HEK293 (cell line): ENCODE results near the gene ACVRL1.

ENCODE experiments used
- CTCF ChIA-PET: fragments of 350-600 bp; formaldehyde crosslinking; extraction: SDS; loops from one replicate; lab custom pipeline; 2021; ENCODE audit warnings: antibody characterized with exemption; lab: Yijun Ruan, JAX
- POLR2A ChIA-PET: fragments of 300-600 bp; formaldehyde crosslinking; extraction: SDS; loops from one replicate; lab custom pipeline; 2020; ENCODE audit warnings: antibody characterized with exemption, inconsistent platforms; lab: Yijun Ruan, JAX
- H3K27ac ChIP-seq: fragments of 200-500 bp; sonication (Bioruptor generic); 2 replicates; pipeline ENCODE4 v1.5.1; 2014; ENCODE audit warnings: low read depth, low read length, control low read depth, inconsistent platforms; ENCODE audit errors: extremely low read depth
- H3K36me3 ChIP-seq, 2 experiments: fragments of 200-500 bp in 1 of 2; sonication (Bioruptor generic) in 1 of 2; 1 replicate in 1 of 2; 2 replicates in 1 of 2; pipeline ENCODE4 v1.5.1; 2014 to 2017; ENCODE audit warnings: inconsistent platforms in 2 of 2, low read length in 2 of 2; ENCODE audit not compliant: control insufficient read depth in 2 of 2, insufficient read depth in 1 of 2
- H3K4me1 ChIP-seq: fragments of 200-500 bp; sonication (Bioruptor generic); 2 replicates; pipeline ENCODE4 v1.5.1; 2014; ENCODE audit warnings: mild to moderate bottlenecking, low read length, inconsistent platforms; ENCODE audit not compliant: control insufficient read depth, insufficient read depth
- H3K4me3 ChIP-seq: 2 replicates; pipeline ENCODE4 v1.5.1; 2011; ENCODE audit warnings: low read depth, mild to moderate bottlenecking, control low read depth, low read length, moderate library complexity
- H3K9me3 ChIP-seq: fragments of 200-500 bp; sonication (Bioruptor generic); 2 replicates; pipeline ENCODE4 v1.5.1; 2014; ENCODE audit warnings: low read depth, low read length, inconsistent platforms; ENCODE audit not compliant: control insufficient read depth, insufficient read depth
- ATF2 ChIP-seq: fragments of 450-650 bp; formaldehyde crosslinking; IDR thresholded peaks from 2 replicates; pipeline ENCODE4 v1.5.1; 2016; ENCODE audit warnings: missing biosample characterization, missing genetic modification characterization, low read depth
- EGR2 ChIP-seq: fragments of 450-650 bp; formaldehyde crosslinking; IDR thresholded peaks from 2 replicates; pipeline ENCODE4 v1.5.1; 2016; ENCODE audit warnings: low read depth, missing biosample characterization, missing genetic modification characterization
- GLI2 ChIP-seq: fragments of 450-650 bp; formaldehyde crosslinking; IDR thresholded peaks from 2 replicates; pipeline ENCODE4; 2017; ENCODE audit warnings: missing biosample characterization, missing genetic modification characterization, low read depth, borderline replicate concordance
- GLI4 ChIP-seq: fragments of 450-650 bp; formaldehyde crosslinking; IDR thresholded peaks from 2 replicates; pipeline ENCODE4 v1.5.1; 2016; ENCODE audit warnings: missing biosample characterization, missing genetic modification characterization
- KLF1 ChIP-seq: fragments of 450-650 bp; formaldehyde crosslinking; IDR thresholded peaks from 2 replicates; pipeline ENCODE4 v1.5.1; 2016; ENCODE audit warnings: missing biosample characterization, missing genetic modification characterization
- KLF10 ChIP-seq: fragments of 450-650 bp; IDR thresholded peaks from 2 replicates; pipeline ENCODE4 v1.5.1; 2018; ENCODE audit warnings: missing biosample characterization, mild to moderate bottlenecking, missing genetic modification characterization
- KLF7 ChIP-seq: fragments of 450-650 bp; formaldehyde crosslinking; IDR thresholded peaks from 2 replicates; pipeline ENCODE4 v1.5.1; 2016; ENCODE audit warnings: missing biosample characterization, missing genetic modification characterization, borderline replicate concordance
- KLF8 ChIP-seq: fragments of 450-650 bp; formaldehyde crosslinking; IDR thresholded peaks from 2 replicates; pipeline ENCODE4 v1.5.1; 2016; ENCODE audit warnings: missing biosample characterization, missing genetic modification characterization
- PRDM1 ChIP-seq: fragments of 450-650 bp; formaldehyde crosslinking; IDR thresholded peaks from 2 replicates; pipeline ENCODE4; 2016; ENCODE audit warnings: missing biosample characterization, missing genetic modification characterization
- RBAK ChIP-seq: fragments of 450-650 bp; formaldehyde crosslinking; IDR thresholded peaks from 2 replicates; pipeline ENCODE4 v1.5.1; 2016; ENCODE audit warnings: missing biosample characterization, missing genetic modification characterization
- WT1 ChIP-seq: fragments of 450-650 bp; formaldehyde crosslinking; IDR thresholded peaks from 2 replicates; pipeline ENCODE4 v1.5.1; 2016; ENCODE audit warnings: missing biosample characterization, missing genetic modification characterization
- ZBTB26 ChIP-seq: fragments of 450-650 bp; formaldehyde crosslinking; optimal IDR thresholded peaks from 2 replicates; pipeline ENCODE3; 2016; ENCODE audit warnings: missing biosample characterization, mild to moderate bottlenecking, missing genetic modification characterization
- ZNF157 ChIP-seq: fragments of 450-650 bp; formaldehyde crosslinking; IDR thresholded peaks from 2 replicates; pipeline ENCODE4 v1.5.1; 2016; ENCODE audit warnings: missing biosample characterization, missing genetic modification characterization
- ZNF175 ChIP-seq: fragments of 450-650 bp; formaldehyde crosslinking; IDR thresholded peaks from 2 replicates; pipeline ENCODE4 v1.5.1; 2016; ENCODE audit warnings: missing biosample characterization, missing genetic modification characterization
- ZNF221 ChIP-seq: fragments of 450-650 bp; formaldehyde crosslinking; IDR thresholded peaks from 2 replicates; pipeline ENCODE4 v1.5.1; 2017; ENCODE audit warnings: missing biosample characterization, missing genetic modification characterization, borderline replicate concordance
- ZNF341 ChIP-seq: fragments of 450-650 bp; formaldehyde crosslinking; IDR thresholded peaks from 2 replicates; pipeline ENCODE4; 2016; ENCODE audit warnings: low read depth, missing biosample characterization, missing genetic modification characterization
- ZNF354C ChIP-seq: fragments of 450-650 bp; formaldehyde crosslinking; IDR thresholded peaks from 2 replicates; pipeline ENCODE4 v1.5.1; 2016; ENCODE audit warnings: missing biosample characterization, missing genetic modification characterization, low read depth, borderline replicate concordance
- ZNF366 ChIP-seq: fragments of 450-650 bp; formaldehyde crosslinking; conservative IDR thresholded peaks from 2 replicates; pipeline ENCODE4 v1.5.1; 2016; ENCODE audit warnings: missing biosample characterization, missing genetic modification characterization
- ZNF585B ChIP-seq: fragments of 450-650 bp; formaldehyde crosslinking; IDR thresholded peaks from 2 replicates; pipeline ENCODE4 v1.5.1; 2016; ENCODE audit warnings: missing biosample characterization, missing genetic modification characterization
- ZNF626 ChIP-seq: fragments of 450-650 bp; sonication (Bioruptor Pico); formaldehyde crosslinking; IDR thresholded peaks from 2 replicates; pipeline ENCODE4 v1.5.1; 2018; ENCODE audit warnings: missing biosample characterization, missing genetic modification characterization, inconsistent platforms
- ZNF664 ChIP-seq: fragments of 450-650 bp; formaldehyde crosslinking; IDR thresholded peaks from 2 replicates; pipeline ENCODE4 v1.5.1; 2016; ENCODE audit warnings: missing biosample characterization, missing genetic modification characterization
- ZNF692 ChIP-seq: fragments of 450-650 bp; formaldehyde crosslinking; IDR thresholded peaks from 2 replicates; pipeline ENCODE4 v1.5.1; 2016; ENCODE audit warnings: missing biosample characterization, missing genetic modification characterization
- ZNF76 ChIP-seq: fragments of 450-650 bp; formaldehyde crosslinking; IDR thresholded peaks from 2 replicates; pipeline ENCODE4; 2016; ENCODE audit warnings: low read depth, missing biosample characterization, missing genetic modification characterization, borderline replicate concordance
- TF ChIP-seq, protein P1 (sequence below): fragments of 450-650 bp; formaldehyde crosslinking; IDR thresholded peaks from 2 replicates; pipeline ENCODE4 v1.5.1; 2016; ENCODE audit warnings: missing biosample characterization, missing genetic modification characterization
- TF ChIP-seq, protein P2 (sequence below): fragments of 450-650 bp; formaldehyde crosslinking; IDR thresholded peaks from 2 replicates; pipeline ENCODE4 v1.5.1; 2016; ENCODE audit warnings: missing biosample characterization, missing genetic modification characterization

The ACVRL1 gene

DNA sequence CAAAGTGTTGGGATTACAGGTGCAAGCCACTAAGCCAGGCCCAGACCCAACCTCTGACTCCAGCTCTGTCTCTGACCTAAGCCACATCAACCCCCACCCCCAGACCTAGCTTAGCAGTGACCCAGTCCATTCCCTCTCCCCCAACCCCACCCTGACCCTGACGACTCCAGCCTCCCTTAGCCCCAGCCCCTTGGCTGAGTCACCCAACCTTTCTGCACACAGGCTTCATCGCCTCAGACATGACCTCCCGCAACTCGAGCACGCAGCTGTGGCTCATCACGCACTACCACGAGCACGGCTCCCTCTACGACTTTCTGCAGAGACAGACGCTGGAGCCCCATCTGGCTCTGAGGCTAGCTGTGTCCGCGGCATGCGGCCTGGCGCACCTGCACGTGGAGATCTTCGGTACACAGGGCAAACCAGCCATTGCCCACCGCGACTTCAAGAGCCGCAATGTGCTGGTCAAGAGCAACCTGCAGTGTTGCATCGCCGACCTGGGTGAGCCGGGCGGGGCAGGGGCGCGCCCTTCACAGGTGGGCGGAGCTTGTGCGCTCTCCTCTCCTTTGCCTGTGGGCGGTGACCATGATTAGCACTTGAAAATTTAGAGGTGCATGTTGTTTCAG lies 7.8 kb downstream of the ACVRL1 start:
- H3K9me3 ChIP-seq = no peaks in the 10 kb centered on the region
- TF ChIP-seq KLF8 (tag by site-specific recombination) (peak; percentile 57), ZNF585B (tag by site-specific recombination) (no peak), KLF7 (0 out of 2 replicates have a peak, but pooled peaks have one; percentile 17), RBAK (tag by site-specific recombination) (no peak), WT1 (tag by site-specific recombination) (no peak), KLF1 (peak; percentile 88), ZNF626 (tag by site-specific recombination) (no peak)
- TF ChIP-seq, protein P1, sequence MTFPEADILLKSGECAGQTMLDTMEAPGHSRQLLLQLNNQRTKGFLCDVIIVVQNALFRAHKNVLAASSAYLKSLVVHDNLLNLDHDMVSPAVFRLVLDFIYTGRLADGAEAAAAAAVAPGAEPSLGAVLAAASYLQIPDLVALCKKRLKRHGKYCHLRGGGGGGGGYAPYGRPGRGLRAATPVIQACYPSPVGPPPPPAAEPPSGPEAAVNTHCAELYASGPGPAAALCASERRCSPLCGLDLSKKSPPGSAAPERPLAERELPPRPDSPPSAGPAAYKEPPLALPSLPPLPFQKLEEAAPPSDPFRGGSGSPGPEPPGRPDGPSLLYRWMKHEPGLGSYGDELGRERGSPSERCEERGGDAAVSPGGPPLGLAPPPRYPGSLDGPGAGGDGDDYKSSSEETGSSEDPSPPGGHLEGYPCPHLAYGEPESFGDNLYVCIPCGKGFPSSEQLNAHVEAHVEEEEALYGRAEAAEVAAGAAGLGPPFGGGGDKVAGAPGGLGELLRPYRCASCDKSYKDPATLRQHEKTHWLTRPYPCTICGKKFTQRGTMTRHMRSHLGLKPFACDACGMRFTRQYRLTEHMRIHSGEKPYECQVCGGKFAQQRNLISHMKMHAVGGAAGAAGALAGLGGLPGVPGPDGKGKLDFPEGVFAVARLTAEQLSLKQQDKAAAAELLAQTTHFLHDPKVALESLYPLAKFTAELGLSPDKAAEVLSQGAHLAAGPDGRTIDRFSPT = no peak
- CTCF ChIA-PET = interaction anchor here (0.6 to 0.9 kb wide), 3 partner anchors 8 to 66 kb away, joined by 3 read pairs; no protein-coding TSS in a partner anchor
- peaks cover 0 to 10% of the 10 kb centered on the region in 2 experiments; a peak in 1 of 3 replicates for H3K36me3 ChIP-seq
- H3K4me3 ChIP-seq = no peak overlapping the region
- POLR2A ChIA-PET = interaction anchor here (0.6 kb wide), 1 partner anchor 417 kb away, joined by 5 read pairs; no protein-coding TSS in a partner anchor
- H3K27ac ChIP-seq = no peak overlapping the region
- no peaks in the 10 kb centered on the region for H3K4me1 ChIP-seq

- H3K27ac ChIP-seq = no peak overlapping the region
- ChIA-PET POLR2A (no interaction called here), CTCF (interaction anchor here (0.6 to 2.9 kb wide), 2 partner anchors 11 to 21 kb away, joined by 3 to 19 read pairs; no protein-coding TSS in a partner anchor)
- peaks cover 0 to 10% of the 10 kb centered on the region in 2 experiments; a peak in 1 of 3 replicates for H3K36me3 ChIP-seq
- H3K4me3 ChIP-seq = no peak overlapping the region
- TF ChIP-seq ZNF626 (tag by site-specific recombination) (no peak), KLF10 (tag by site-specific recombination) (no peak), GLI4 (no peak), PRDM1 (tag by site-specific recombination) (no peak), EGR2 (tag by site-specific recombination) (no peak), ZNF664 (no peak), ZNF341 (no peak), ZNF221 (no peak), ZNF692 (tag by site-specific recombination) (no peak), ATF2 (tag by site-specific recombination) (no peak), ZNF354C (tag by site-specific recombination) (no peak), KLF1 (no peak), GLI2 (tag by site-specific recombination) (no peak), ZBTB26 (tag by site-specific recombination) (no peak), ZNF366 (tag by site-specific recombination) (no peak), ZNF585B (tag by site-specific recombination) (no peak), ZNF76 (tag by site-specific recombination) (no peak), ZNF157 (tag by site-specific recombination) (no peak), ZNF175 (tag by site-specific recombination) (no peak)
- TF ChIP-seq, protein P2, sequence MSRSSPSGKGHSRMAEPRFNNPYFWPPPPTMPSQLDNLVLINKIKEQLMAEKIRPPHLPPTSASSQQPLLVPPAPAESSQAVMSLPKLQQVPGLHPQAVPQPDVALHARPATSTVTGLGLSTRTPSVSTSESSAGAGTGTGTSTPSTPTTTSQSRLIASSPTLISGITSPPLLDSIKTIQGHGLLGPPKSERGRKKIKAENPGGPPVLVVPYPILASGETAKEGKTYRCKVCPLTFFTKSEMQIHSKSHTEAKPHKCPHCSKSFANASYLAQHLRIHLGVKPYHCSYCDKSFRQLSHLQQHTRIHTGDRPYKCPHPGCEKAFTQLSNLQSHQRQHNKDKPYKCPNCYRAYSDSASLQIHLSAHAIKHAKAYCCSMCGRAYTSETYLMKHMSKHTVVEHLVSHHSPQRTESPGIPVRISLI = no peak
- TF ChIP-seq, all 188 proteins: peak for 0
- Histone ChIP-seq H3K9me3 (no peaks in the 10 kb centered on the region), H3K4me1 (no peaks in the 10 kb centered on the region)
Observed at GRCh38 chr12:51915951-51916350, 8.6 kb downstream of the ACVRL1 start.
